ENCODE results near the gene P2RY10. TPM values are rescaled to one million over a fixed set of nuclear protein-coding genes. Genes with fewer than 3 reads are reported as not detected.

The P2RY10 gene
- total and polyA plus RNA-seq, 2 experiments from 2014 or later, result not detected

DNA sequence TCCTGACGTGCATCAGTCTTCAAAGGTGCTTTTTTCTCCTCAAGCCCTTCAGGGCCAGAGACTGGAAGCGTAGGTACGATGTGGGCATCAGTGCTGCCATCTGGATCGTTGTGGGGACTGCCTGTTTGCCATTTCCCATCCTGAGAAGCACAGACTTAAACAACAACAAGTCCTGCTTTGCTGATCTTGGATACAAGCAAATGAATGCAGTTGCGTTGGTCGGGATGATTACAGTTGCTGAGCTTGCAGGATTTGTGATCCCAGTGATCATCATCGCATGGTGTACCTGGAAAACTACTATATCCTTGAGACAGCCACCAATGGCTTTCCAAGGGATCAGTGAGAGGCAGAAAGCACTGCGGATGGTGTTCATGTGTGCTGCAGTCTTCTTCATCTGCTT is 15.7 kb downstream of the P2RY10 start (continued):
- TF ChIP-seq, protein P1, sequence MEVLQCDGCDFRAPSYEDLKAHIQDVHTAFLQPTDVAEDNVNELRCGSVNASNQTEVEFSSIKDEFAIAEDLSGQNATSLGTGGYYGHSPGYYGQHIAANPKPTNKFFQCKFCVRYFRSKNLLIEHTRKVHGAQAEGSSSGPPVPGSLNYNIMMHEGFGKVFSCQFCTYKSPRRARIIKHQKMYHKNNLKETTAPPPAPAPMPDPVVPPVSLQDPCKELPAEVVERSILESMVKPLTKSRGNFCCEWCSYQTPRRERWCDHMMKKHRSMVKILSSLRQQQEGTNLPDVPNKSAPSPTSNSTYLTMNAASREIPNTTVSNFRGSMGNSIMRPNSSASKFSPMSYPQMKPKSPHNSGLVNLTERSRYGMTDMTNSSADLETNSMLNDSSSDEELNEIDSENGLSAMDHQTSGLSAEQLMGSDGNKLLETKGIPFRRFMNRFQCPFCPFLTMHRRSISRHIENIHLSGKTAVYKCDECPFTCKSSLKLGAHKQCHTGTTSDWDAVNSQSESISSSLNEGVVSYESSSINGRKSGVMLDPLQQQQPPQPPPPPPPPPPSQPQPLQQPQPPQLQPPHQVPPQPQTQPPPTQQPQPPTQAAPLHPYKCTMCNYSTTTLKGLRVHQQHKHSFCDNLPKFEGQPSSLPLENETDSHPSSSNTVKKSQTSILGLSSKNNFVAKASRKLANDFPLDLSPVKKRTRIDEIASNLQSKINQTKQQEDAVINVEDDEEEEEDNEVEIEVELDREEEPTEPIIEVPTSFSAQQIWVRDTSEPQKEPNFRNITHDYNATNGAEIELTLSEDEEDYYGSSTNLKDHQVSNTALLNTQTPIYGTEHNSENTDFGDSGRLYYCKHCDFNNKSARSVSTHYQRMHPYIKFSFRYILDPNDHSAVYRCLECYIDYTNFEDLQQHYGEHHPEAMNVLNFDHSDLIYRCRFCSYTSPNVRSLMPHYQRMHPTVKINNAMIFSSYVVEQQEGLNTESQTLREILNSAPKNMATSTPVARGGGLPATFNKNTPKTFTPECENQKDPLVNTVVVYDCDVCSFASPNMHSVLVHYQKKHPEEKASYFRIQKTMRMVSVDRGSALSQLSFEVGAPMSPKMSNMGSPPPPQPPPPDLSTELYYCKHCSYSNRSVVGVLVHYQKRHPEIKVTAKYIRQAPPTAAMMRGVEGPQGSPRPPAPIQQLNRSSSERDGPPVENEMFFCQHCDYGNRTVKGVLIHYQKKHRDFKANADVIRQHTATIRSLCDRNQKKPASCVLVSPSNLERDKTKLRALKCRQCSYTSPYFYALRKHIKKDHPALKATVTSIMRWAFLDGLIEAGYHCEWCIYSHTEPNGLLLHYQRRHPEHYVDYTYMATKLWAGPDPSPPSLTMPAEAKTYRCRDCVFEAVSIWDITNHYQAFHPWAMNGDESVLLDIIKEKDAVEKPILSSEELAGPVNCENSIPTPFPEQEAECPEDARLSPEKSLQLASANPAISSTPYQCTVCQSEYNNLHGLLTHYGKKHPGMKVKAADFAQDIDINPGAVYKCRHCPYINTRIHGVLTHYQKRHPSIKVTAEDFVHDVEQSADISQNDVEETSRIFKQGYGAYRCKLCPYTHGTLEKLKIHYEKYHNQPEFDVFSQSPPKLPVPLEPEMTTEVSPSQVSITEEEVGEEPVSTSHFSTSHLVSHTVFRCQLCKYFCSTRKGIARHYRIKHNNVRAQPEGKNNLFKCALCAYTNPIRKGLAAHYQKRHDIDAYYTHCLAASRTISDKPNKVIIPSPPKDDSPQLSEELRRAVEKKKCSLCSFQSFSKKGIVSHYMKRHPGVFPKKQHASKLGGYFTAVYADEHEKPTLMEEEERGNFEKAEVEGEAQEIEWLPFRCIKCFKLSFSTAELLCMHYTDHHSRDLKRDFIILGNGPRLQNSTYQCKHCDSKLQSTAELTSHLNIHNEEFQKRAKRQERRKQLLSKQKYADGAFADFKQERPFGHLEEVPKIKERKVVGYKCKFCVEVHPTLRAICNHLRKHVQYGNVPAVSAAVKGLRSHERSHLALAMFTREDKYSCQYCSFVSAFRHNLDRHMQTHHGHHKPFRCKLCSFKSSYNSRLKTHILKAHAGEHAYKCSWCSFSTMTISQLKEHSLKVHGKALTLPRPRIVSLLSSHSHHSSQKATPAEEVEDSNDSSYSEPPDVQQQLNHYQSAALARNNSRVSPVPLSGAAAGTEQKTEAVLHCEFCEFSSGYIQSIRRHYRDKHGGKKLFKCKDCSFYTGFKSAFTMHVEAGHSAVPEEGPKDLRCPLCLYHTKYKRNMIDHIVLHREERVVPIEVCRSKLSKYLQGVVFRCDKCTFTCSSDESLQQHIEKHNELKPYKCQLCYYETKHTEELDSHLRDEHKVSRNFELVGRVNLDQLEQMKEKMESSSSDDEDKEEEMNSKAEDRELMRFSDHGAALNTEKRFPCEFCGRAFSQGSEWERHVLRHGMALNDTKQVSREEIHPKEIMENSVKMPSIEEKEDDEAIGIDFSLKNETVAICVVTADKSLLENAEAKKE (CRISPR knock-in tag; IDR thresholded peaks at IDR 0.05), result no peak
- TF ChIP-seq CREB1 (CRISPR knock-in tag; IDR thresholded peaks at IDR 0.05; ENCODE audit: low read depth), result no peak
- TF ChIP-seq EZH2phosphoT487 (IDR thresholded peaks at IDR 0.05; ENCODE audit: unreplicated experiment), result no peak
- TF ChIP-seq ZNF331 (CRISPR knock-in tag; IDR thresholded peaks at IDR 0.05; ENCODE audit: low read depth), result no peak
- TF ChIP-seq ZNF114 (CRISPR knock-in tag; IDR thresholded peaks at IDR 0.05), result no peak
- TF ChIP-seq, protein P2, sequence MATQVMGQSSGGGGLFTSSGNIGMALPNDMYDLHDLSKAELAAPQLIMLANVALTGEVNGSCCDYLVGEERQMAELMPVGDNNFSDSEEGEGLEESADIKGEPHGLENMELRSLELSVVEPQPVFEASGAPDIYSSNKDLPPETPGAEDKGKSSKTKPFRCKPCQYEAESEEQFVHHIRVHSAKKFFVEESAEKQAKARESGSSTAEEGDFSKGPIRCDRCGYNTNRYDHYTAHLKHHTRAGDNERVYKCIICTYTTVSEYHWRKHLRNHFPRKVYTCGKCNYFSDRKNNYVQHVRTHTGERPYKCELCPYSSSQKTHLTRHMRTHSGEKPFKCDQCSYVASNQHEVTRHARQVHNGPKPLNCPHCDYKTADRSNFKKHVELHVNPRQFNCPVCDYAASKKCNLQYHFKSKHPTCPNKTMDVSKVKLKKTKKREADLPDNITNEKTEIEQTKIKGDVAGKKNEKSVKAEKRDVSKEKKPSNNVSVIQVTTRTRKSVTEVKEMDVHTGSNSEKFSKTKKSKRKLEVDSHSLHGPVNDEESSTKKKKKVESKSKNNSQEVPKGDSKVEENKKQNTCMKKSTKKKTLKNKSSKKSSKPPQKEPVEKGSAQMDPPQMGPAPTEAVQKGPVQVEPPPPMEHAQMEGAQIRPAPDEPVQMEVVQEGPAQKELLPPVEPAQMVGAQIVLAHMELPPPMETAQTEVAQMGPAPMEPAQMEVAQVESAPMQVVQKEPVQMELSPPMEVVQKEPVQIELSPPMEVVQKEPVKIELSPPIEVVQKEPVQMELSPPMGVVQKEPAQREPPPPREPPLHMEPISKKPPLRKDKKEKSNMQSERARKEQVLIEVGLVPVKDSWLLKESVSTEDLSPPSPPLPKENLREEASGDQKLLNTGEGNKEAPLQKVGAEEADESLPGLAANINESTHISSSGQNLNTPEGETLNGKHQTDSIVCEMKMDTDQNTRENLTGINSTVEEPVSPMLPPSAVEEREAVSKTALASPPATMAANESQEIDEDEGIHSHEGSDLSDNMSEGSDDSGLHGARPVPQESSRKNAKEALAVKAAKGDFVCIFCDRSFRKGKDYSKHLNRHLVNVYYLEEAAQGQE (IDR thresholded peaks at IDR 0.05; ENCODE audit: unreplicated experiment), result no peak

DNA sequence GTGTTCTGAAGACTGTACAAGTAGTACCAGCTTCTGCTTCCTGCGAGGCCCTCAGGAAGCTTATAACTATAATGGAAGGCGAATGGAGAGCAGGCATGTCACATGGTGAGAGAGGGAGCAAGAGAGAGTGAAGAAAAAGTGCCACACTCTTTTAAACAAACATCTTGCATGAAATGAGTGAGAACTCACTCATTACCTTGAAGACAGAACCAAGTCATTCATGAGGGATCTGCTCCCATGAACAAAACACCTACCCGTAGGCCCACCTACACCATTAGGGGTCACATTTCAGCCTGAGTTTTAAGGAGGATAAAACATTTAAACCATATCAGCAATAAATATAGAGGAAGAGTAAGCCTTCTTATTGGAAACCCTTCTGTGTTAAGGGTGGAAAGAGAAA is 19.4 kb downstream of the P2RY10 start:
- H3K27me3 Mint-ChIP-seq (ENCODE audit: insufficient read depth, low read depth, poor library complexity), result no peaks in the 10 kb centered on the region

More for the DNA sequence above, 19.4 kb downstream of the P2RY10 start:
- Mint-ChIP-seq H3K4me3 (no peak overlapping the region), H3K4me1 (no peaks in the 10 kb centered on the region), H3K9me3 (peaks cover 8% of the 10 kb centered on the region), H3K27ac (no peak overlapping the region), H3K36me3 (ENCODE audit: low read depth) (peaks cover 4% of the 10 kb centered on the region; the same call in 1 of the 3 replicates)
- TF ChIP-seq ZNF331 (CRISPR knock-in tag; IDR thresholded peaks at IDR 0.05; ENCODE audit: low read depth) (no peak), JUNB (IDR thresholded peaks at IDR 0.05; ENCODE audit: unreplicated experiment) (no peak), STAT1 (IDR thresholded peaks at IDR 0.05; ENCODE audit: unreplicated experiment) (no peak), CREB1 (CRISPR knock-in tag; IDR thresholded peaks at IDR 0.05; ENCODE audit: low read depth) (no peak), POLR2AphosphoS5 (IDR thresholded peaks at IDR 0.05; ENCODE audit: low read depth) (no peak), NANOG (IDR thresholded peaks at IDR 0.05; ENCODE audit: borderline replicate concordance) (no peak), ZNF114 (CRISPR knock-in tag; IDR thresholded peaks at IDR 0.05) (no peak), EZH2phosphoT487 (IDR thresholded peaks at IDR 0.05; ENCODE audit: unreplicated experiment) (no peak)
- TF ChIP-seq, protein P2 (IDR thresholded peaks at IDR 0.05; ENCODE audit: unreplicated experiment), result no peak
- Histone ChIP-seq H3K9me2 (ENCODE audit: insufficient read depth) (no peaks in the 10 kb centered on the region), H3K79me2 (replicated peaks; ENCODE audit: insufficient read depth) (no peaks in the 10 kb centered on the region), H3K4me1 (ENCODE audit: insufficient read depth) (no peaks in the 10 kb centered on the region), H2AFZ (no peak overlapping the region), H3K27ac (ENCODE audit: low read depth) (no peak overlapping the region), H3K4me2 (no peak overlapping the region), H4K20me1 (replicated peaks; ENCODE audit: insufficient read depth) (no peaks in the 10 kb centered on the region), H3K4me3 (no peak overlapping the region), H3K27me3 (ENCODE audit: insufficient read depth) (no peaks in the 10 kb centered on the region), H3K36me3 (ENCODE audit: insufficient read depth) (no peaks in the 10 kb centered on the region), H3F3A (replicated peaks; ENCODE audit: low read depth) (no peaks in the 10 kb centered on the region)
- ATAC-seq, result no peak
- DNase-seq (ENCODE audit: low spot score), result no peak

All from GM23338 (cell line).